Measurements from ENCODE around the gene CILP. TPM values are rescaled to one million over a fixed set of nuclear protein-coding genes. Genes with fewer than 3 reads are reported as not detected.
A peak's percentile ranks its signal among the peaks of the same experiment; 100 is the strongest.

CILP gene
- total RNA-seq, 1 donor from 2014 or later: 19.2 TPM

GRCh38 chr15:65226221-65226620, 14.9 kb upstream of the CILP start:
- DNase-seq (ENCODE audit: low spot score): no peak

GRCh38 chr15:65223996-65224395, 12.7 kb upstream of the CILP start:
- no peak for DNase-seq (ENCODE audit: low spot score)

GRCh38 chr15:65222891-65223290, 11.6 kb upstream of the CILP start:
- DNase-seq (ENCODE audit: low spot score): no peak

- no peak for DNase-seq (ENCODE audit: low spot score)
Observed at GRCh38 chr15:65221697-65222096, 10.4 kb upstream of the CILP start.

- DNase-seq (ENCODE audit: low spot score): no peak
Observed at GRCh38 chr15:65219137-65219536, 7.9 kb upstream of the CILP start.

GRCh38 chr15:65217526-65218482, 6.5 kb upstream of the CILP start:
- no peak for DNase-seq (ENCODE audit: low spot score)

GRCh38 chr15:65215496-65215895, 4.2 kb upstream of the CILP start:
- no peak for DNase-seq (ENCODE audit: low spot score)

- no peak for DNase-seq (ENCODE audit: low spot score)
Observed at GRCh38 chr15:65214010-65214409, 2.7 kb upstream of the CILP start.

- no peak for DNase-seq (ENCODE audit: low spot score)
Observed at GRCh38 chr15:65213241-65213640, 2.0 kb upstream of the CILP start.

GRCh38 chr15:65212097-65212496, 824 bp upstream of the CILP start:
- no peak for DNase-seq (ENCODE audit: low spot score)

GRCh38 chr15:65211482-65211982, 259 bp upstream of the CILP start:
- peak; percentile 27 for DNase-seq (ENCODE audit: low spot score)

GRCh38 chr15:65209701-65210643, 1.3 kb downstream of the CILP start:
- DNase-seq (ENCODE audit: low spot score): peak; percentile 14

GRCh38 chr15:65208647-65209046, 2.6 kb downstream of the CILP start:
- DNase-seq (ENCODE audit: low spot score): no peak

- no peak for DNase-seq (ENCODE audit: low spot score)
Observed at GRCh38 chr15:65207280-65207840, 3.9 kb downstream of the CILP start.

- no peak for DNase-seq (ENCODE audit: low spot score)
Observed at GRCh38 chr15:65206750-65207149, 4.5 kb downstream of the CILP start.

- no peak for DNase-seq (ENCODE audit: low spot score)
Observed at GRCh38 chr15:65204931-65205660, 6.2 kb downstream of the CILP start.

GRCh38 chr15:65204236-65204930, 6.9 kb downstream of the CILP start:
- no peak for DNase-seq (ENCODE audit: low spot score)

GRCh38 chr15:65201918-65202317, 9.4 kb downstream of the CILP start:
- DNase-seq (ENCODE audit: low spot score): no peak

- no peak for DNase-seq (ENCODE audit: low spot score)
Observed at GRCh38 chr15:65198571-65198970, 12.7 kb downstream of the CILP start.

- no peak for DNase-seq (ENCODE audit: low spot score)
Observed at GRCh38 chr15:65197337-65197645, 14.0 kb downstream of the CILP start.

Measured in mucosa of gallbladder (tissue), 1 donor.